Stimulated activated naive CD8-positive, alpha-beta T cell treated with anti-CD3 and anti-CD28 coated beads, Interleukin-15, Interleukin-2, amounts not matched to agents 100 ng/mL and 50 ng/mL, for 24 hours (primary cell): ENCODE measurements around the gene TBATA.

Experiments used
- H3K27ac Mint-ChIP-seq: one replicate; pipeline ENCODE4 v1.8.0; 2021; ENCODE audit warnings: mild to moderate bottlenecking, mixed read lengths
- H3K27me3 Mint-ChIP-seq: one replicate; pipeline ENCODE4 v1.8.0; 2021; ENCODE audit warnings: mixed read lengths
- H3K36me3 Mint-ChIP-seq: one replicate; pipeline ENCODE4 v1.8.0; 2021; ENCODE audit warnings: low read depth, mixed read lengths
- H3K4me1 Mint-ChIP-seq: one replicate; pipeline ENCODE4 v1.8.0; 2021; ENCODE audit warnings: low read depth, mixed read lengths
- H3K4me3 Mint-ChIP-seq: one replicate; pipeline ENCODE4 v1.8.0; 2021; ENCODE audit warnings: mild to moderate bottlenecking, mixed read lengths
- H3K9me3 Mint-ChIP-seq: one replicate; pipeline ENCODE4 v1.8.0; 2021; ENCODE audit warnings: mixed read lengths

The TBATA gene

GRCh38 chr10:70738006-70738760, 47.0 kb downstream of the TBATA start:
- no peaks in the 10 kb centered on the region for H3K27me3 Mint-ChIP-seq
- H3K4me3 Mint-ChIP-seq: no peak overlapping the region
- peaks cover 9% of the 10 kb centered on the region for H3K4me1 Mint-ChIP-seq
- H3K9me3 Mint-ChIP-seq: no peaks in the 10 kb centered on the region
- no peaks in the 10 kb centered on the region for H3K36me3 Mint-ChIP-seq
- no peak overlapping the region for H3K27ac Mint-ChIP-seq

DNA sequence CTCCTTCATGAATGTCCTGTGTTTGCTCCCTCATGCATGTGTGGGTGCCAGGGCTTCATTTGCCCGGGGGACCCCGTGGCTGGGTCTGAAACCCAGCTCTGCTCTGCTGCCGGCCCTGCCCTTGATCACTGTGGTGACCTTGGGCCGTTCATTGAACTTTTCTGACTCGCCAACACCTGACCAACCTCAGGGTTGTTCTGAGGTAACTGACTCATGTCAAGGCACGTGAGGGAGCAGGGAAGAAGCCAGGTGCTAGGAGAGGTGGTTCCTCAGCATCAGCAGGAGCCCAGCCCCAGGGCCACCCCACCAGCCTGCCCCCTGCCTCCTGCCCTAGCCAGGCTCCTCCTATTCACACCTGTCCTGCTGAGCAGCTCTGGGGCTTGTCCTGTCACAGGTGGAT, 47.9 kb downstream of the TBATA start:
- Mint-ChIP-seq H3K36me3 (no peaks in the 10 kb centered on the region), H3K4me1 (peaks cover under 1% of the 10 kb centered on the region), H3K4me3 (no peak overlapping the region), H3K27ac (no peak overlapping the region), H3K9me3 (no peaks in the 10 kb centered on the region), H3K27me3 (no peaks in the 10 kb centered on the region)

DNA sequence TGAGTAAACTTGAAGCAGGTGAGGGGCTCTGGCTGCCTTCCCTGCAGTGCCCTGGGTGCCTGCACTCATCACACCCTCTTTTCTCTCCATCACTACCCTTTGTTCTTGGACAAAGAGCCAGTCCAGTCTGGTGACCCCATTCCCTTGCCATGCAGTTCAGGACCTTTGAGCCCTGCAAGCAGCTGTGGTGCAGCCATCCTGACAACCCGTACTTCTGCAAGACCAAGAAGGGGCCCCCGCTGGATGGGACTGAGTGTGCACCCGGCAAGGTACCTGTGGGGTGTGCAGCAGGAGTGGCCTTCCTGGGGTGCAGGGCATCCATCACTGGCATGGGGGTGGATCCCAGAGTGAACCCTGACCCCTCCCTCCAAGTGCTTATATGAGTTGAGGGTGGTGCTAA, 48.7 kb downstream of the TBATA start:
- no peaks in the 10 kb centered on the region for H3K27me3 Mint-ChIP-seq
- H3K9me3 Mint-ChIP-seq: no peaks in the 10 kb centered on the region
- no peaks in the 10 kb centered on the region for H3K36me3 Mint-ChIP-seq
- no peak overlapping the region for H3K4me3 Mint-ChIP-seq
- H3K4me1 Mint-ChIP-seq: no peaks in the 10 kb centered on the region
- no peak overlapping the region for H3K27ac Mint-ChIP-seq

GRCh38 chr10:70735161-70735560, 50.0 kb downstream of the TBATA start:
- H3K4me1 Mint-ChIP-seq: no peaks in the 10 kb centered on the region
- H3K4me3 Mint-ChIP-seq: no peak overlapping the region
- no peaks in the 10 kb centered on the region for H3K36me3 Mint-ChIP-seq
- H3K9me3 Mint-ChIP-seq: no peaks in the 10 kb centered on the region
- H3K27me3 Mint-ChIP-seq: no peaks in the 10 kb centered on the region
- H3K27ac Mint-ChIP-seq: no peak overlapping the region

GRCh38 chr10:70733051-70733450, 52.1 kb downstream of the TBATA start:
- Mint-ChIP-seq H3K27ac (no peak overlapping the region), H3K4me1 (no peaks in the 10 kb centered on the region), H3K27me3 (no peaks in the 10 kb centered on the region), H3K36me3 (no peaks in the 10 kb centered on the region), H3K9me3 (no peaks in the 10 kb centered on the region), H3K4me3 (no peak overlapping the region)

DNA sequence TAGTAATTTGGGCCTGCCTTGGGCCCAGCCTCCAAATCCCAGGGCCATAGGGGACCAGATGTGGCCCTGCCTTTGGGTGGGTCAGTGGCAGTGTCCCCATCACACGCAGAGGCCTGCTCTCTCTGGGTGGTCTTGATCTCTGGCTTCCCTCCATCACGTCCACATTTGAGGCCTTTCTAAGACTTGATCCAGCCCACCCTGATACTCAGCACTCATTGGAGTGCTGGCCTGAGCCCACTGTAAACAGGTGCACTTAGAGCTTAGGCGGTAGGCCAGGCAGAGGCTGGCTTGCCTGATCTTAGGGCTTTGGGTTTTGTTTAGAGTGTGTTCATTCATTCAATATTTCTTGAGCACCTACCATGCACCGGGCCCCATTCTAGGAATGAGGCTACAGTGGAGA, 52.6 kb downstream of the TBATA start:
- Mint-ChIP-seq H3K27me3 (no peaks in the 10 kb centered on the region), H3K4me3 (no peak overlapping the region), H3K36me3 (no peaks in the 10 kb centered on the region), H3K27ac (no peak overlapping the region), H3K9me3 (no peaks in the 10 kb centered on the region), H3K4me1 (no peaks in the 10 kb centered on the region)

DNA sequence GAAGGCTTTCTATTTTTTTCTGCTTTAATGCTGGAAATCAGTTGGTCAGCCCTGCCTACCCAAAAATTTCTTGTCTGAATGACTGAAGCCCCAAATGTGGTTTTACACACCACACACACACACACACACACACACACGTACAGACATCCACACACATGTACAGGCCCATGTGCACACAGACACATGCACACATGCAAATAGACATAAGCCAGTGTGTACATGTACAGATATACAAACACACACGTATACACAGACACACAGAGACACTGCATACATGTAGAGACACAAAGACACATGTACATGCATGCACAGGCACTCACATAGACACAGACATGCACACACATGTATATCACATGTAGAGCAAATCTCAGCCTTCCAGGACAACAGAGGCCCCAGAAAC, 54.2 kb downstream of the TBATA start:
- Mint-ChIP-seq H3K4me1 (no peaks in the 10 kb centered on the region), H3K27ac (no peak overlapping the region), H3K4me3 (no peak overlapping the region), H3K27me3 (no peaks in the 10 kb centered on the region), H3K36me3 (no peaks in the 10 kb centered on the region), H3K9me3 (no peaks in the 10 kb centered on the region)

GRCh38 chr10:70729763-70730357, 55.3 kb downstream of the TBATA start:
- H3K4me1 Mint-ChIP-seq: no peaks in the 10 kb centered on the region
- H3K27ac Mint-ChIP-seq: no peak overlapping the region

GRCh38 chr10:70728328-70728727, 56.8 kb downstream of the TBATA start:
- Mint-ChIP-seq H3K27ac (no peak overlapping the region), H3K27me3 (no peaks in the 10 kb centered on the region), H3K36me3 (no peaks in the 10 kb centered on the region), H3K9me3 (no peaks in the 10 kb centered on the region), H3K4me3 (no peak overlapping the region), H3K4me1 (no peaks in the 10 kb centered on the region)

More at GRCh38 chr10:70729763-70730357, 55.3 kb downstream of the TBATA start:
- Mint-ChIP-seq H3K9me3 (no peaks in the 10 kb centered on the region), H3K27me3 (no peaks in the 10 kb centered on the region), H3K36me3 (no peaks in the 10 kb centered on the region), H3K4me3 (no peak overlapping the region)

GRCh38 chr10:70726909-70727495, 58.2 kb downstream of the TBATA start:
- H3K4me1 Mint-ChIP-seq: no peaks in the 10 kb centered on the region
- no peaks in the 10 kb centered on the region for H3K9me3 Mint-ChIP-seq
- H3K4me3 Mint-ChIP-seq: no peak overlapping the region
- no peaks in the 10 kb centered on the region for H3K36me3 Mint-ChIP-seq
- H3K27me3 Mint-ChIP-seq: no peaks in the 10 kb centered on the region
- H3K27ac Mint-ChIP-seq: no peak overlapping the region

GRCh38 chr10:70723771-70724170, 61.4 kb downstream of the TBATA start:
- Mint-ChIP-seq H3K4me1 (no peaks in the 10 kb centered on the region), H3K9me3 (no peaks in the 10 kb centered on the region), H3K4me3 (no peak overlapping the region), H3K36me3 (no peaks in the 10 kb centered on the region), H3K27me3 (no peaks in the 10 kb centered on the region), H3K27ac (no peak overlapping the region)

- Mint-ChIP-seq H3K36me3 (no peaks in the 10 kb centered on the region), H3K9me3 (no peaks in the 10 kb centered on the region), H3K27ac (no peak overlapping the region), H3K4me1 (no peaks in the 10 kb centered on the region), H3K4me3 (no peak overlapping the region), H3K27me3 (no peaks in the 10 kb centered on the region)
These were observed 62.3 kb downstream of the TBATA start for GRCh38 chr10:70722820-70723424.
